G401.6 (cell line): Measurements from ENCODE around the gene AP4B1.

Experiments used
- FAIRE-seq: peaks from 2 replicates; lab custom pipeline; 2012; peaks lifted over from hg19 to GRCh38; lab: Jason Lieb, UNC

AP4B1 gene

GRCh38 chr1:113895098-113895497, 9.5 kb downstream of the AP4B1 start:
- no peak for FAIRE-seq

- FAIRE-seq, result no peak
These were observed 11.3 kb downstream of the AP4B1 start for GRCh38 chr1:113893267-113893666.

- FAIRE-seq, result no peak
These were observed 12.9 kb downstream of the AP4B1 start for GRCh38 chr1:113891631-113892220.

- FAIRE-seq, result no peak
These were observed 13.8 kb downstream of the AP4B1 start for GRCh38 chr1:113890816-113891215.

- FAIRE-seq, result no peak
These were observed 17.0 kb downstream of the AP4B1 start, which contains the start of gene BCL2L15 for GRCh38 chr1:113887402-113888175. BCL2L15 (minus strand) TSS chr1:113887581; CDS start chr1:113887375, 206 bp downstream.

GRCh38 chr1:113886417-113887401, 17.9 kb downstream of the AP4B1 start:
- FAIRE-seq, result no peak

- no peak for FAIRE-seq
These were observed 22.9 kb downstream of the AP4B1 start for GRCh38 chr1:113881661-113882060.

GRCh38 chr1:113879739-113880038, 24.9 kb downstream of the AP4B1 start:
- no peak for FAIRE-seq

GRCh38 chr1:113876176-113876575, 28.4 kb downstream of the AP4B1 start:
- no peak for FAIRE-seq

GRCh38 chr1:113875714-113876113, 28.9 kb downstream of the AP4B1 start:
- FAIRE-seq, result no peak

GRCh38 chr1:113874012-113874879, 30.4 kb downstream of the AP4B1 start:
- FAIRE-seq, result no peak

GRCh38 chr1:113872219-113872935, 32.2 kb downstream of the AP4B1 start:
- no peak for FAIRE-seq

- no peak for FAIRE-seq
These were observed 32.9 kb downstream of the AP4B1 start, which contains the start of gene PTPN22 for GRCh38 chr1:113871597-113872113. PTPN22 (minus strand) TSS chr1:113871712.

GRCh38 chr1:113870778-113871177, 33.8 kb downstream of the AP4B1 start:
- FAIRE-seq, result no peak

GRCh38 chr1:113868387-113869083, 36.1 kb downstream of the AP4B1 start:
- FAIRE-seq, result no peak

GRCh38 chr1:113861641-113862040, 43.0 kb downstream of the AP4B1 start:
- FAIRE-seq, result no peak

GRCh38 chr1:113860891-113861290, 43.7 kb downstream of the AP4B1 start:
- no peak for FAIRE-seq

GRCh38 chr1:113859478-113860175, 45.0 kb downstream of the AP4B1 start:
- no peak for FAIRE-seq

- no peak for FAIRE-seq
These were observed 45.6 kb downstream of the AP4B1 start for GRCh38 chr1:113858982-113859381.

- FAIRE-seq, result no peak
These were observed 46.2 kb downstream of the AP4B1 start for GRCh38 chr1:113858418-113858817.
